Activated B cell treated with CpG ODN at 0.5 μM for 24 hours (primary cell): Measurements from ENCODE around the gene TMEM250. TPM values are rescaled to one million over a fixed set of nuclear protein-coding genes. Genes with fewer than 3 reads are reported as not detected.

Experiments used
- total RNA-seq: library from RNA; stranded (reverse); gene quantifications from 2 replicates; pipeline ENCODE4 v1.2.3, GENCODE V29; 2022

Gene TMEM250
- total RNA-seq, 1 donor from 2014 or later = 23.4 TPM

Other genes starting within 250 kb of the TMEM250 start
- gene CAMSAP1, start 211.3 kb downstream of the TMEM250 start, total RNA-seq = 16.9 and 23.7 TPM in 2 replicates
- 24.3 and 25.5 TPM in 2 replicates for gene UBAC1, start 157.5 kb downstream of the TMEM250 start, total RNA-seq
- gene NACC2, start 23.6 kb downstream of the TMEM250 start, total RNA-seq = 1.5 and 1.6 TPM in 2 replicates
- 0.17 TPM in 1 of 2 replicates, not detected in the other for gene LHX3, start 86.3 kb upstream of the TMEM250 start, total RNA-seq
- 43.3 and 49.1 TPM in 2 replicates for gene QSOX2, start 126.9 kb upstream of the TMEM250 start, total RNA-seq
- 0.51 and 0.69 TPM in 2 replicates for gene CCDC187, start 185.2 kb upstream of the TMEM250 start, total RNA-seq
- 1.9 and 2.6 TPM in 2 replicates for gene GPSM1, start 208.7 kb upstream of the TMEM250 start, total RNA-seq
- 27.1 and 28.9 TPM in 2 replicates for gene DNLZ, start 244.9 kb upstream of the TMEM250 start, total RNA-seq